ENCODE measurements around the gene PDPK1. TPM values are rescaled to one million over a fixed set of nuclear protein-coding genes. Genes with fewer than 3 reads are reported as not detected.
"Not testable (repeated sequence)": the region's sequence is repeated elsewhere in the genome, so short reads cannot be mapped to it uniquely, and the experiment has no call there.

PDPK1 gene
- total RNA-seq, 8 experiments from 2014 or later, result 17.0 to 31.6 (median 26.2) TPM

GRCh38 chr16:2530629-2531318, 7.0 kb upstream of the PDPK1 start:
- H3K4me3 ChIP-seq, result peak overlapping the region in 2 of 5 donors; percentile 53 to 56
- no peak for ATAC-seq (replicated peaks in 6 of 8)
- in situ Hi-C loops (cut with MboI; ENCODE audit: low pct_unique_long_range_greater_than_20kb in 2 of 9, low sequenced_read_pairs in 9 of 9, unreplicated experiment in 9 of 9), result no loop called here
- peak overlapping the region; percentile 81 to 90 for H3K27ac ChIP-seq
- 73 to 100% (median 80%) methylated on average over 1 to 7 of the region's 14 CpGs; no CpG with 5 or more reads in 7 of the 10 experiments for WGBS, 10 experiments
- peaks cover 5 to 6% of the 10 kb centered on the region in 2 donors for H3K4me1 ChIP-seq (replicated peaks in 1 of 2)

DNA sequence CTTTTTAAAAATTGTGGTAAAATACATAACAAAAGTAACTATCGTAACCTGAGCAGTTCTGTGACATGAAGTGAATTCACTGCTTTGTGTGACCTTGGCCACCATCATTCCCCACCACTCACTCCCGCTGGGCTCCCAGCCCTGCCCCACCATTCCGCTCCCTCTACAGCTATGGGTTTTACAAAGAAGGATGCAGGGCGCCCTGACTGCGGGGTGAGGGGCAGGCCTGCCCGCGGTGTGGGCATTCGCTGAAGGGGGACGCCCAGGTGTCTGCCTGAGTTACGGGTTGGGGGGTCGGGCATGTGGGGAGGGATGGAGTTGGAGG, 6.5 kb upstream of the PDPK1 start, which contains the start of gene CEMP1:
CEMP1 (minus strand) TSS at position 38 of the 325 bp plus-strand sequence. CDS start 335 bp downstream, outside the sequence.
- in situ Hi-C loops (cut with MboI; ENCODE audit: low pct_unique_long_range_greater_than_20kb in 2 of 9, low sequenced_read_pairs in 9 of 9, unreplicated experiment in 9 of 9), result no loop called here
- H3K4me1 ChIP-seq (replicated peaks in 1 of 2), result peaks cover 5 to 6% of the 10 kb centered on the region in 2 donors
- ATAC-seq (replicated peaks in 6 of 8), result peak in 5 of 8 experiments; percentile 2 to 7 (median 3)
- peak within 1 kb of the TSS; percentile 81 to 90 for H3K27ac ChIP-seq
- peak within 1 kb of the TSS; percentile 41 to 67 (median 53) for H3K4me3 ChIP-seq
- no CpG with 5 or more reads among the region's 11 CpGs for WGBS, 10 experiments

DNA sequence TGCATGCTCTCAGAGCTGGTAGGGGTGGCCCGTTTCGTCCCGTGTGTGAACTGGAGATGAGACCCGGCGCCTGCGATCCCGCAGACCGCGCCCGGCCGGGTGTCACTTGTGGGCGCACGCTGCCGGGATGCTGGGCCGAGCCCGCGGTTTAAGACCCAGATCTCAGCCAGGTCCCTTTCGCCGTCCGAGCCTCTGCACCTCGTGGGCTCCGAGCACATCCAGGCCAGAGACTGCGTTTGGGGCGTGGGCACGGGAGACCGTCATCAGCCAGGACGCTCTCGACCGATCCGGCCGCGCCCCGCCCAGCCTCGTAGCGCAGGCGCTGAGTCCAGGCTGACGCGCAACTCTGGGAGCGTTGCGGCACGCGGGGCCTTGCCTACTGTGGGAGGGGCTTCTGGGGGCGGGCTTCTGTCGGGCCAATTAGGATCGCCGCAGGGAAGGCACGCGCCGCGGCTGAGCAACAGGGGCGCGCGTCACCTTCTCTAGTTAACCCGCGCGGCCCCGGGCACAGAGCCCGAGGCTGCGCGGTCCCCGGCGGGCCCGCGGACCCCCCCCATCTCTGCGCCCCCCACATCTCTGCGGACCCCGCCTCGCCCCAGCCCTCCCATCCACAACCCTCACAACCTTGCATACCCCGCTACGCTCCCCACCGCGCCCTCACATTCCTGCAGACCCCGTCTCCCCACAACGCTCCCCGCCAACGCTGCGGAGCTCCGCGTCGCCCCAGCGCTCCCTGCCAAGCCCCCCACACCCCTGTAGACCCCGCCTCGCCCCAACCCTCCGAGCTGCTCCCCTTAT, 5.9 kb upstream of the PDPK1 start:
- H3K27ac ChIP-seq, result peak overlapping the region; percentile 81 to 90
- peak overlapping the region; percentile 41 to 67 (median 53) for H3K4me3 ChIP-seq
- in situ Hi-C loops (cut with MboI; ENCODE audit: low pct_unique_long_range_greater_than_20kb in 2 of 9, low sequenced_read_pairs in 9 of 9, unreplicated experiment in 9 of 9), result no loop called here
- peak; percentile 84 to 92 (median 89) for ATAC-seq (replicated peaks in 6 of 8)
- 0% methylated on average over 3 of the region's 84 CpGs; no CpG with 5 or more reads in 9 of the 10 experiments for WGBS, 10 experiments
- H3K4me1 ChIP-seq (replicated peaks in 1 of 2), result peaks cover 6% of the 10 kb centered on the region in 2 donors

GRCh38 chr16:2532494-2533141, 5.2 kb upstream of the PDPK1 start:
- 0 to 20% (median 15%) methylated on average over 1 to 9 of the region's 37 CpGs; no CpG with 5 or more reads in 4 of the 10 experiments for WGBS, 10 experiments
- in situ Hi-C loops (cut with MboI; ENCODE audit: low pct_unique_long_range_greater_than_20kb in 2 of 9, low sequenced_read_pairs in 9 of 9, unreplicated experiment in 9 of 9), result no loop called here
- peak; percentile 5 to 47 (median 22) for ATAC-seq (replicated peaks in 6 of 8)
- H3K27ac ChIP-seq, result peak overlapping the region; percentile 71 to 80
- H3K4me1 ChIP-seq (replicated peaks in 1 of 2), result peaks cover 6 to 8% of the 10 kb centered on the region in 2 donors
- peak overlapping the region; percentile 41 to 67 (median 53) for H3K4me3 ChIP-seq

- Histone ChIP-seq H3K4me3 (peak overlapping the region; percentile 41 to 67 (median 53)), H3K27ac (peak overlapping the region in 1 of 2 donors; percentile 80)
- ATAC-seq (replicated peaks in 6 of 8); H3K4me1 ChIP-seq (replicated peaks in 1 of 2); in situ Hi-C loops (cut with MboI; ENCODE audit: low pct_unique_long_range_greater_than_20kb in 2 of 9, low sequenced_read_pairs in 9 of 9, unreplicated experiment in 9 of 9): not testable (repeated sequence)
- WGBS, 10 experiments, result 17 to 90% (median 34%) methylated on average over 1 to 15 of the region's 16 CpGs; no CpG with 5 or more reads in 1 of the 10 experiments
These were observed 4.6 kb upstream of the PDPK1 start for GRCh38 chr16:2533142-2533755.

DNA sequence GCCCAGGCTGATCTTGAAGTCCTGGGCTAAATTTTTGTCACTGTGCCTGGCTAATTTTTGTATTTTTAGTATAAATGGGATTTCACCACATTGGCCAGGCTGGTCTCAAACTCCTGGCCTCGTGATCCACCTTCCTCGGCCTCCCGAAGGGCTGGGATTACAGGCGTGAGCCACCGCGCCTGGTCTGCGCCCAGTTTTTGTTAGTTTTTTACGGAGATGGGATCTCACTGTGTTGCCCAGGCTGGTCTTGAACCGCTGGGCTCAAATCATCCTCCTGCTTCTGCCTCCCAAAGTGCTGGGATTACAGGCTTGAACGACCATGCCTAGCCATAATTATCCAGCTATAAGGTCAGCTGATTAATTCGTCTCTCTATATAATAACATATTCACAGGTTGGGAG, 3.9 kb upstream of the PDPK1 start:
- no peak for ATAC-seq (replicated peaks in 6 of 8)
- WGBS, 10 experiments, result 72 to 100% (median 83%) methylated on average over 1 to 11 of the region's 11 CpGs; no CpG with 5 or more reads in 2 of the 10 experiments
- H3K4me3 ChIP-seq, result no peak overlapping the region
- peaks cover 8 to 10% of the 10 kb centered on the region in 2 donors for H3K4me1 ChIP-seq (replicated peaks in 1 of 2)
- in situ Hi-C loops (cut with MboI; ENCODE audit: low pct_unique_long_range_greater_than_20kb in 2 of 9, low sequenced_read_pairs in 9 of 9, unreplicated experiment in 9 of 9), result no loop called here
- no peak overlapping the region for H3K27ac ChIP-seq

- ATAC-seq (replicated peaks in 6 of 8); H3K4me3 ChIP-seq; H3K27ac ChIP-seq; in situ Hi-C loops (cut with MboI; ENCODE audit: low pct_unique_long_range_greater_than_20kb in 2 of 9, low sequenced_read_pairs in 9 of 9, unreplicated experiment in 9 of 9): not testable (repeated sequence)
- 83 to 100% (median 93%) methylated on average over 1 to 5 of the region's 5 CpGs; no CpG with 5 or more reads in 3 of the 10 experiments for WGBS, 10 experiments
- peaks cover 13 to 14% of the 10 kb centered on the region in 2 donors for H3K4me1 ChIP-seq (replicated peaks in 1 of 2)
These were observed 3.5 kb upstream of the PDPK1 start for GRCh38 chr16:2534335-2534734.

GRCh38 chr16:2535625-2536013, 2.2 kb upstream of the PDPK1 start:
- 10 to 100% (median 76%) methylated on average over 1 to 8 of the region's 9 CpGs; no CpG with 5 or more reads in 4 of the 10 experiments for WGBS, 10 experiments
- in situ Hi-C loops (cut with MboI; ENCODE audit: low pct_unique_long_range_greater_than_20kb in 2 of 9, low sequenced_read_pairs in 9 of 9, unreplicated experiment in 9 of 9), result no loop called here
- H3K27ac ChIP-seq, result no peak overlapping the region
- peaks cover 16 to 19% of the 10 kb centered on the region in 2 donors for H3K4me1 ChIP-seq (replicated peaks in 1 of 2)
- no peak for ATAC-seq (replicated peaks in 6 of 8)
- no peak overlapping the region for H3K4me3 ChIP-seq

DNA sequence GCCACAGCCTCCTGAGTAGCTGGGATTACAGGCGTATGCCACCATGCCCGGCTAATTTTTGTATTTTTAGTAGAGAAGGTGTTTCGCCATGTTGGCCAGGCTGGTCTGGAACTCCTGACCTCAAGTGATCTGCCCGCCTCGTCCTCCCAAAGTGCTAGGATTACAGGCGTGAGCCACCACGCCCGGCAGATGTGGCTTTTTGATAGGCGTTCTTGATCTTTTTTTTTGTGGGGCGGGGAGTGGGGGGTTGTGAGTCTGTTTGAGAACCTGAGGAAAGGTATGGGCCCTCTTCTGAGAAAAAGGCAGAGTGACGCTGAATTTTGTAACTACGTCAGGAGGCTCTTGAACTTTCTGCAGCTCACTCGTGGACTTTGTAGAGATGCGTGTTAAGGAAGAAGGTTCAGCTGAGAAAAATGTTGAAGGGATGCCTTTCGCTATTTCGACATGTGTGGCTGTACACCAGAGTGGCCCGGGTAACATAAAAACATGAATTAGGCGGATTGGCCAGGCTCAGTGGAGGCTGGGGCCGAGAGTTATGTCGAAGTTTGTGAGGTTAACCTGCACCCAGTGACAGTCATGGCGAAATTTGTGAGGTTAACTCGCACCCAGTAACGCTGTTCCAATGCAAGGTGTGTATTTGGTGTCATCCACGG, 1.5 kb downstream of the PDPK1 start:
- H3K27ac ChIP-seq; in situ Hi-C loops (cut with MboI; ENCODE audit: low pct_unique_long_range_greater_than_20kb in 2 of 9, low sequenced_read_pairs in 9 of 9, unreplicated experiment in 9 of 9); ATAC-seq (replicated peaks in 6 of 8): not testable (repeated sequence)
- Histone ChIP-seq H3K4me3 (peak overlapping the region; percentile 20 to 42 (median 35)), H3K4me1 (replicated peaks in 1 of 2) (peaks cover 10 to 13% of the 10 kb centered on the region in 2 donors)
- WGBS, 10 experiments, result 20 to 100% (median 90%) methylated on average over 1 to 12 of the region's 24 CpGs

- H3K27ac ChIP-seq; H3K4me3 ChIP-seq; in situ Hi-C loops (cut with MboI; ENCODE audit: low pct_unique_long_range_greater_than_20kb in 2 of 9, low sequenced_read_pairs in 9 of 9, unreplicated experiment in 9 of 9): not testable (repeated sequence)
- H3K4me1 ChIP-seq (replicated peaks in 1 of 2), result peaks cover 10 to 13% of the 10 kb centered on the region in 2 donors
- WGBS, 10 experiments, result 45 to 88% (median 80%) methylated on average over 1 to 6 of the region's 14 CpGs; no CpG with 5 or more reads in 7 of the 10 experiments
- ATAC-seq (replicated peaks in 6 of 8), result peak in 2 of 8 experiments; percentile 4
These were observed 2.1 kb downstream of the PDPK1 start for GRCh38 chr16:2539845-2540458.

DNA sequence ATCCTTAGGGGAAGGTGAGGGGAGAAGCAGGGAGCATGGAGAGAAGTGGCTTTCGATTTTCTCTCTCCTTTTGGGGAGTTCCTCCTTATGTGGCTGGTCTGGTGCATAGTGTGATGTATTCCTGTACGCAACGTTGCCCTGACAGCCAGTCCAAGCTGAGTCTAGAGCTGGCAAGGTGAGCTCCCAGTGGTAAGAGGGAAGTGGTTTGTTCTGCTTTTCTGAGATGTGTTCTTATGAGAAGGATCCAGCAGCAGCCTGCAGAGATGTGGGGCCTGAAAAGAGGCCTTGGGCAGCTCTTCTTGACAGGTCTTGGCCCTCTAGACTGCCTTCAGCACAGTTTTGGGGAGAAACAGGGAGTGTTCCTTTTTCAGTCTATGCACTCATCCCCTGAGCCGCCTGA, 3.1 kb downstream of the PDPK1 start:
- H3K4me3 ChIP-seq; ATAC-seq (replicated peaks in 6 of 8); in situ Hi-C loops (cut with MboI; ENCODE audit: low pct_unique_long_range_greater_than_20kb in 2 of 9, low sequenced_read_pairs in 9 of 9, unreplicated experiment in 9 of 9); H3K27ac ChIP-seq: not testable (repeated sequence)
- peaks cover 10 to 13% of the 10 kb centered on the region in 2 donors for H3K4me1 ChIP-seq (replicated peaks in 1 of 2)
- no CpG with 5 or more reads among the region's 4 CpGs for WGBS, 10 experiments

DNA sequence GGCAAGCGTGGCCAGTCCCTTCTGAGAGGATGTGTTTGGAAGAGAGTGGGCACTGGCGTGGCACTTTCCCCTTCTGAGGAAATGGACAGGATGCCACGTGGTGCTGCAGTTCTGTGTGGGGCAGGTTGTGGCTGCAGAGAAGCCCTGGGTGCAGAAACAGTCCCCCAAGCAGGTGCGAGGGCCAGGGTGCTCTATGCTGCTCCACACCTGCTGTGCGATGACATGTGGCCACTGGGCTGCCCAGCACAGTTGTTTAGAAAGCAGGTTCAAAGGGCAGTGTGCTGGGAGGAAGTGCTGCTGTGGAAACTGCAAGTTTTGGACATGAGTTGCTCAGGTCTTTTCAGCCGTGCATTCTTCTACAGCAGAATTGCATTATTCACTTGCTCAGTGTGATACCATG, 3.6 kb downstream of the PDPK1 start:
- H3K4me3 ChIP-seq; ATAC-seq (replicated peaks in 6 of 8); in situ Hi-C loops (cut with MboI; ENCODE audit: low pct_unique_long_range_greater_than_20kb in 2 of 9, low sequenced_read_pairs in 9 of 9, unreplicated experiment in 9 of 9); H3K27ac ChIP-seq: not testable (repeated sequence)
- WGBS, 10 experiments, result 67 to 100% (median 95%) methylated on average over 1 to 3 of the region's 6 CpGs; no CpG with 5 or more reads in 7 of the 10 experiments
- H3K4me1 ChIP-seq (replicated peaks in 1 of 2), result peaks cover 10 to 13% of the 10 kb centered on the region in 2 donors

Data from motor neuron (in vitro differentiated cells).